ENCODE results near the gene GRAMD2B. TPM values are rescaled to one million over a fixed set of nuclear protein-coding genes. Genes with fewer than 3 reads are reported as not detected.
A peak's percentile ranks its signal among the peaks of the same experiment; 100 is the strongest.

Gene GRAMD2B
- total RNA-seq, 1 donor from 2014 or later, result 11.0 TPM

DNA sequence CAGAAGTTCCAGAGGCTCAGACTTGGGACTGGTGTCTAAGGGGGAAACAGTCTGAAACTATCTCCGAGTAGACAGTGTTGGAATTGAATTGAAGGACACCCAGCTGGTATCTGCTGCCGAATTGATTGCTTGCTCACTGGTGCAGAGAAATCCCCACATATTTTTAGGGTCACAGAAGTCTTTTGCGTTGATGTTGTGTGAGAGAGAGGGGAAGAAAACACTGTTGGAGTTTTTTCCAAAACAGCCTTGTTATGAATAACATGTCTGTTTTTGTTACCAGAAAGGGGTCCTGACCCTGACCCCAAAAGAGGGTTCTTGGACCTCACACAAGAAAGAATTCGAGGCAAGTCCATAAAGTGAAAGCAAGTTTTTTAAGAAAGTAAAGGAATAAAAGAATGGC is 90.5 kb downstream of the GRAMD2B start:
- Mint-ChIP-seq H3K27ac (peak overlapping the region; percentile 26), H3K27me3 (ENCODE audit: insufficient read depth, low read depth) (peaks cover 9% of the 10 kb centered on the region), H3K4me1 (peaks cover 32% of the 10 kb centered on the region), H3K4me3 (no peak overlapping the region), H3K36me3 (no peaks in the 10 kb centered on the region), H3K9me3 (peaks cover 4% of the 10 kb centered on the region)
- H3K27me3 ChIP-seq, result no peaks in the 10 kb centered on the region
- no peak overlapping the region for H3K9ac ChIP-seq
- H3K27ac ChIP-seq, result no peak overlapping the region
- no peaks in the 10 kb centered on the region for H3K4me1 ChIP-seq
- no peak overlapping the region for H3K4me3 ChIP-seq
- TF ChIP-seq EZH2phosphoT487 (IDR thresholded peaks at IDR 0.05) (no peak), EZH2 (IDR thresholded peaks at IDR 0.05) (no peak)
- TF ChIP-seq, protein P1, sequence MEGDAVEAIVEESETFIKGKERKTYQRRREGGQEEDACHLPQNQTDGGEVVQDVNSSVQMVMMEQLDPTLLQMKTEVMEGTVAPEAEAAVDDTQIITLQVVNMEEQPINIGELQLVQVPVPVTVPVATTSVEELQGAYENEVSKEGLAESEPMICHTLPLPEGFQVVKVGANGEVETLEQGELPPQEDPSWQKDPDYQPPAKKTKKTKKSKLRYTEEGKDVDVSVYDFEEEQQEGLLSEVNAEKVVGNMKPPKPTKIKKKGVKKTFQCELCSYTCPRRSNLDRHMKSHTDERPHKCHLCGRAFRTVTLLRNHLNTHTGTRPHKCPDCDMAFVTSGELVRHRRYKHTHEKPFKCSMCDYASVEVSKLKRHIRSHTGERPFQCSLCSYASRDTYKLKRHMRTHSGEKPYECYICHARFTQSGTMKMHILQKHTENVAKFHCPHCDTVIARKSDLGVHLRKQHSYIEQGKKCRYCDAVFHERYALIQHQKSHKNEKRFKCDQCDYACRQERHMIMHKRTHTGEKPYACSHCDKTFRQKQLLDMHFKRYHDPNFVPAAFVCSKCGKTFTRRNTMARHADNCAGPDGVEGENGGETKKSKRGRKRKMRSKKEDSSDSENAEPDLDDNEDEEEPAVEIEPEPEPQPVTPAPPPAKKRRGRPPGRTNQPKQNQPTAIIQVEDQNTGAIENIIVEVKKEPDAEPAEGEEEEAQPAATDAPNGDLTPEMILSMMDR (IDR thresholded peaks at IDR 0.05), result no peak
- no peaks in the 10 kb centered on the region for H3K9me3 ChIP-seq (ENCODE audit: low read depth)
- no peak for DNase-seq (ENCODE audit: low spot score)
- H2AFZ ChIP-seq (replicated peaks), result no peak overlapping the region
- no peaks in the 10 kb centered on the region for H3F3A ChIP-seq (ENCODE audit: low read depth)
- no peaks in the 10 kb centered on the region for H4K20me1 ChIP-seq (ENCODE audit: low read depth)
- no peak overlapping the region for H3K4me2 ChIP-seq
- no peaks in the 10 kb centered on the region for H3K36me3 ChIP-seq
- H3K79me2 ChIP-seq (ENCODE audit: low read depth), result no peaks in the 10 kb centered on the region

GRCh38 chr5:126514131-126514557 is 90.9 kb downstream of the GRAMD2B start:
- Histone ChIP-seq H3F3A (ENCODE audit: low read depth) (no peaks in the 10 kb centered on the region), H3K36me3 (no peaks in the 10 kb centered on the region), H3K9ac (no peak overlapping the region), H3K4me2 (no peak overlapping the region), H3K4me1 (no peaks in the 10 kb centered on the region), H3K4me3 (no peak overlapping the region), H3K27me3 (no peaks in the 10 kb centered on the region), H2AFZ (replicated peaks) (no peak overlapping the region), H3K79me2 (ENCODE audit: low read depth) (no peaks in the 10 kb centered on the region), H3K9me3 (ENCODE audit: low read depth) (no peaks in the 10 kb centered on the region), H4K20me1 (ENCODE audit: low read depth) (no peaks in the 10 kb centered on the region), H3K27ac (no peak overlapping the region)
- H3K27ac Mint-ChIP-seq, result no peak overlapping the region
- H3K36me3 Mint-ChIP-seq, result no peaks in the 10 kb centered on the region
- H3K27me3 Mint-ChIP-seq (ENCODE audit: insufficient read depth, low read depth), result peaks cover 9% of the 10 kb centered on the region
- no peak overlapping the region for H3K4me3 Mint-ChIP-seq
- DNase-seq (ENCODE audit: low spot score), result no peak
- H3K9me3 Mint-ChIP-seq, result peaks cover 4% of the 10 kb centered on the region
- TF ChIP-seq EZH2 (IDR thresholded peaks at IDR 0.05), result no peak
- TF ChIP-seq EZH2phosphoT487 (IDR thresholded peaks at IDR 0.05), result no peak
- TF ChIP-seq, protein P1 (IDR thresholded peaks at IDR 0.05), result no peak
- peaks cover 28% of the 10 kb centered on the region for H3K4me1 Mint-ChIP-seq

- H3K27ac Mint-ChIP-seq, result no peak overlapping the region
- no peak overlapping the region for H3K9ac ChIP-seq
- no peaks in the 10 kb centered on the region for H3K36me3 Mint-ChIP-seq
- H3K9me3 ChIP-seq (ENCODE audit: low read depth), result no peaks in the 10 kb centered on the region
- no peak overlapping the region for H3K27ac ChIP-seq
- TF ChIP-seq EZH2phosphoT487 (IDR thresholded peaks at IDR 0.05) (no peak), EZH2 (IDR thresholded peaks at IDR 0.05) (no peak)
- TF ChIP-seq, protein P1 (IDR thresholded peaks at IDR 0.05), result no peak
- peaks cover 29% of the 10 kb centered on the region for H3K4me1 Mint-ChIP-seq
- H3F3A ChIP-seq (ENCODE audit: low read depth), result peaks cover 2% of the 10 kb centered on the region
- H3K36me3 ChIP-seq, result no peaks in the 10 kb centered on the region
- H3K4me1 ChIP-seq, result peaks cover under 1% of the 10 kb centered on the region
- no peak for DNase-seq (ENCODE audit: low spot score)
- H3K79me2 ChIP-seq (ENCODE audit: low read depth), result no peaks in the 10 kb centered on the region
- H3K27me3 ChIP-seq, result no peaks in the 10 kb centered on the region
- H4K20me1 ChIP-seq (ENCODE audit: low read depth), result no peaks in the 10 kb centered on the region
- H3K4me2 ChIP-seq, result no peak overlapping the region
- no peak overlapping the region for H3K4me3 ChIP-seq
- H3K4me3 Mint-ChIP-seq, result no peak overlapping the region
- H3K27me3 Mint-ChIP-seq (ENCODE audit: insufficient read depth, low read depth), result peaks cover 9% of the 10 kb centered on the region
- no peak overlapping the region for H2AFZ ChIP-seq (replicated peaks)
- H3K9me3 Mint-ChIP-seq, result peaks cover 4% of the 10 kb centered on the region
These were observed 91.4 kb downstream of the GRAMD2B start for GRCh38 chr5:126514558-126515141.
